Nephron progenitor cell (in vitro differentiated cells): ENCODE data around the gene SELENOW.
"Not testable (repeated sequence)": the region's sequence is repeated elsewhere in the genome, so short reads cannot be mapped to it uniquely, and the experiment has no call there.

ENCODE experiments used
- DNase-seq: peaks from one replicate; pipeline ENCODE4 v3.0.0; 2021
- H3K27ac Mint-ChIP-seq: 2 replicates; pipeline ENCODE4 v1.8.0; 2021; ENCODE audit warnings: mild to moderate bottlenecking, moderate library complexity, mixed read lengths
- H3K27me3 Mint-ChIP-seq: 2 replicates; pipeline ENCODE4 v1.8.0; 2021; ENCODE audit warnings: mild to moderate bottlenecking, low read depth, mixed read lengths; ENCODE audit not compliant: poor library complexity
- H3K36me3 Mint-ChIP-seq: 2 replicates; pipeline ENCODE4 v1.8.0; 2021; ENCODE audit warnings: low read depth, mixed read lengths
- H3K4me1 Mint-ChIP-seq: 2 replicates; pipeline ENCODE4 v1.8.0; 2021; ENCODE audit warnings: mixed read lengths
- H3K4me3 Mint-ChIP-seq: 2 replicates; pipeline ENCODE4 v1.8.0; 2021; ENCODE audit warnings: mild to moderate bottlenecking, moderate library complexity, mixed read lengths
- H3K9me3 Mint-ChIP-seq: 2 replicates; pipeline ENCODE4 v1.8.0; 2021; ENCODE audit warnings: mild to moderate bottlenecking, moderate library complexity, mixed read lengths
- TF ChIP-seq, protein P1 (sequence below): fragments of 200-600 bp; sonication (generic); IDR thresholded peaks from 2 replicates; pipeline ENCODE4 v1.5.0; 2021; ENCODE audit warnings: antibody characterized with exemption

Gene SELENOW

GRCh38 chr19:47813304-47813994, 34.9 kb downstream of the SELENOW start:
- Mint-ChIP-seq H3K27ac (no peak overlapping the region), H3K27me3 (no peaks in the 10 kb centered on the region), H3K4me1 (no peaks in the 10 kb centered on the region), H3K9me3 (no peaks in the 10 kb centered on the region), H3K4me3 (no peak overlapping the region), H3K36me3 (no peaks in the 10 kb centered on the region)
- DNase-seq: peak; percentile 97
- TF ChIP-seq, protein P1, sequence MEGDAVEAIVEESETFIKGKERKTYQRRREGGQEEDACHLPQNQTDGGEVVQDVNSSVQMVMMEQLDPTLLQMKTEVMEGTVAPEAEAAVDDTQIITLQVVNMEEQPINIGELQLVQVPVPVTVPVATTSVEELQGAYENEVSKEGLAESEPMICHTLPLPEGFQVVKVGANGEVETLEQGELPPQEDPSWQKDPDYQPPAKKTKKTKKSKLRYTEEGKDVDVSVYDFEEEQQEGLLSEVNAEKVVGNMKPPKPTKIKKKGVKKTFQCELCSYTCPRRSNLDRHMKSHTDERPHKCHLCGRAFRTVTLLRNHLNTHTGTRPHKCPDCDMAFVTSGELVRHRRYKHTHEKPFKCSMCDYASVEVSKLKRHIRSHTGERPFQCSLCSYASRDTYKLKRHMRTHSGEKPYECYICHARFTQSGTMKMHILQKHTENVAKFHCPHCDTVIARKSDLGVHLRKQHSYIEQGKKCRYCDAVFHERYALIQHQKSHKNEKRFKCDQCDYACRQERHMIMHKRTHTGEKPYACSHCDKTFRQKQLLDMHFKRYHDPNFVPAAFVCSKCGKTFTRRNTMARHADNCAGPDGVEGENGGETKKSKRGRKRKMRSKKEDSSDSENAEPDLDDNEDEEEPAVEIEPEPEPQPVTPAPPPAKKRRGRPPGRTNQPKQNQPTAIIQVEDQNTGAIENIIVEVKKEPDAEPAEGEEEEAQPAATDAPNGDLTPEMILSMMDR: peak; percentile 61

DNA sequence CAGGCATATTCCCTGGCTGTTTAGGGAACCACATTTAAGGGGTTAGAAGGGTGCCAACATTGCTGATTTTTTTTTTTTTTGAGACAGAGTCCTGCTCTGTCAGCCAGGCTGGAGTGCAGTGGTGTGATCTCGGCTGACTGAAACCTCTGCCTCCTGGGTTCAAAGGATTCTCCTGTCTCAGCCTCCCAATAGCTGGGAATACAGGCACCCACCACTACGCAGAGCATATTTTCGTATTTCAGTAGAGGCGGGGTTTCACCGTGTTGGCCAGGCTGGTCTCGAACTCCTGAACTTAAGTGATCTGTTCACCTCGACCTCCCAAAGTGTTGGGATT, 35.5 kb downstream of the SELENOW start:
- TF ChIP-seq, protein P1: no peak
- H3K36me3 Mint-ChIP-seq: no peaks in the 10 kb centered on the region
- no peaks in the 10 kb centered on the region for H3K9me3 Mint-ChIP-seq
- DNase-seq: no peak
- H3K4me1 Mint-ChIP-seq: no peaks in the 10 kb centered on the region
- no peaks in the 10 kb centered on the region for H3K27me3 Mint-ChIP-seq
- no peak overlapping the region for H3K4me3 Mint-ChIP-seq
- H3K27ac Mint-ChIP-seq: no peak overlapping the region

DNA sequence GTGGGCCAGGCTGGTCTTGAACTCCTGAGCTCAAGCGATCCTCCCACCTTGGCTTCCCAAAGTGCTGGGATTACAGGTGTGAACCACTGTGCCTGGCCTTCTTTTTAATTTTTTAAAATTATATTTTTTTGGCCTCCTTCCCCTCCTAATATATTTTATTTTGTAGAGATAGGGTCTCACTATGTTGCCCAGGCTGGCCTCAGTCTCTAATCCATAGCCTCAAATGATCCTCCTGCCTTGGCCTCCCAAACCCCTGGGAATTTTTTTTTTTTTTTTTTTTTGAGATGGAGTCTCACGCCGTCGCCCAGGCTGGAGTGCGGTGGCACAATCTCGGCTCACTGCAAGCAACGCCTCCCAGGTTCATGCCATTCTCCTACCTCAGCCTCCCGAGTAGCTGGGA, 37.8 kb downstream of the SELENOW start:
- not testable (repeated sequence) for H3K4me3 Mint-ChIP-seq, H3K9me3 Mint-ChIP-seq, H3K27me3 Mint-ChIP-seq, DNase-seq, H3K36me3 Mint-ChIP-seq, H3K27ac Mint-ChIP-seq
- peaks cover 22% of the 10 kb centered on the region for H3K4me1 Mint-ChIP-seq

- not testable (repeated sequence) for DNase-seq, H3K27ac Mint-ChIP-seq, H3K4me3 Mint-ChIP-seq, H3K36me3 Mint-ChIP-seq, H3K27me3 Mint-ChIP-seq, H3K9me3 Mint-ChIP-seq
- H3K4me1 Mint-ChIP-seq: peaks cover 41% of the 10 kb centered on the region
Measured at GRCh38 chr19:47818221-47818620, 39.7 kb downstream of the SELENOW start.

- Mint-ChIP-seq H3K27ac (peak overlapping the region; percentile 56), H3K4me1 (peaks cover 47% of the 10 kb centered on the region), H3K27me3 (no peaks in the 10 kb centered on the region), H3K36me3 (no peaks in the 10 kb centered on the region), H3K9me3 (no peaks in the 10 kb centered on the region), H3K4me3 (peak overlapping the region; percentile 64)
- TF ChIP-seq, protein P1: no peak
- peak; percentile 58 for DNase-seq
Measured at GRCh38 chr19:47819858-47820257, 41.4 kb downstream of the SELENOW start.

DNA sequence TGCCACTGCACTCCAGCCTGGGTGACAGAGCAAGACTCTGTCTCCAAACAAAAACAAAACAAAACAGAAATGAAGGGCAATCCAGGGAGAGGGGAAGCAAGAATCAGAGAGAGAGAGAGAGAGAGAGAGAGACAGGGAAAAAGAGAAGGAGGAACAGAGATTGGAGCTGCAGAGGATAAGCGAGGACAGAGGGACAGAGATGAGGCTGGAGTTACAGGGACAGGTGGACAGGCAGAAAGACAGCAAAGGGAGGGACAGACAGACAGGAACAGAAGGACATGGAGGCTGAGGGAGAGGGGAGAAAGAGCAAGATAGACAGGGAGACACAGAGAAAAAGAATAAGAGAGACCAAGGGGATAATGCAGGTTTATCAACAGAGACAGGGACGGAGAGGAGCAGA, 41.9 kb downstream of the SELENOW start:
- H3K27me3 Mint-ChIP-seq: peaks cover 2% of the 10 kb centered on the region
- peak overlapping the region; percentile 64 for H3K4me3 Mint-ChIP-seq
- H3K4me1 Mint-ChIP-seq: peaks cover 47% of the 10 kb centered on the region
- no peak for DNase-seq
- H3K27ac Mint-ChIP-seq: peak overlapping the region; percentile 56
- TF ChIP-seq, protein P1: no peak
- H3K36me3 Mint-ChIP-seq: no peaks in the 10 kb centered on the region
- no peaks in the 10 kb centered on the region for H3K9me3 Mint-ChIP-seq

DNA sequence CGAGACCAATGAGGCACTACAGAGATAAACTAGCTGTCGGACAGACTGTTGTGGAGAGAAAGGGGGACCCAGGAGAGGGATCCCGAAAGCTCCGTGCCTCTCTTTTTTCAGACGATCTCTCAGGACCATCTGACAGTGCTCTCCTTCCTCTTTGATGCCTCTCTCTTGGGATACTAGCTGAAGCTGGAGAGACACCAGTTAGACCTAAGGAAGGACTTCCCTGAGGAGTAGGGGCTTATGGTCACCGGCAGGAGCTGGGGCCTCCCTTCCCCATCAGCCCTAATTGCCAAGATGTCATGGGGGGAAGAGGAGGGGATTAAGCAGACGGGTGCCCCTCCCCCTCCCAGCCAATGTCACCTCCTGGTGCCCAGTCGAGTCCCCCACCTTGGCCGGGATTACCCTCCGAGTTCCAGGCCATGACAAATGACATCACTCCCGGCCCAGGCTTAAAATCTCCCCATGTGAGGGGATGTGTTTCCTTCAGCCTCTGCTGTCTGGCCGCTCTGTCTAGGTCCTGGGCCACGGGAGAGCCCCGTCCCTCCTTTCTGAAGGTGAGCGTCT, 43.0 kb downstream of the SELENOW start, which contains the start of gene CRX:
TSS of gene CRX (plus strand) at position 478 of the 561 bp plus-strand sequence. CDS start 12,507 bp downstream, outside the sequence.
- Mint-ChIP-seq H3K4me1 (peaks cover 53% of the 10 kb centered on the region), H3K9me3 (no peaks in the 10 kb centered on the region), H3K27ac (peak within 1 kb of the TSS; percentile 60), H3K4me3 (no peak within 1 kb of the TSS), H3K27me3 (peaks cover 2% of the 10 kb centered on the region), H3K36me3 (no peaks in the 10 kb centered on the region)
- TF ChIP-seq, protein P1: no peak
- DNase-seq: no peak
